GM18520 (cell line): Measurements from ENCODE around the gene MUC20.
"Not testable (repeated sequence)": the region's sequence is repeated elsewhere in the genome, so short reads cannot be mapped to it uniquely, and the experiment has no call there.

Source experiments
- ATAC-seq: cut with Tn5 transposase; IDR thresholded peaks from one replicate; pipeline ENCODE4 v1.9.1; 2021; ENCODE audit not compliant: unreplicated experiment

Gene MUC20

DNA sequence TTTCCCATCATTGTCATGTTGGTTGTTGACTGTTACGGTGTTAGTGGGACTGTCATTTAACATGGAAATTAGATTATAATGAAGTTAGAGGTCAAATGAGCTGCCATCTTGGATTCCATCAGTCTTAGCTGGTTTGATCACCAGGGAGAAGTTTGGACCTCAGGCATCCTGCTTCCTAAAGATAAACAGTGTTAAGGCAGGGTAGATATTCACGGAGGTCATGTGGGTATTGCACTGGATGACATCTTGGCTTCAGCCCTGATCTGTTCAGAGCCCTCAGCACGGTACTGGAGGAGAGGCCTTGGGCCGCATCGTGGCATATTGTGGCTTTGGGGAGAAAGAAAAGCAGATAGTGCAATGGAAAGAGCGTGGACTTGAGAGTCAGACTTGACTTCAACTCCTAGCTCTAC lies 11.1 kb upstream of the MUC20 start:
- no peak for ATAC-seq

DNA sequence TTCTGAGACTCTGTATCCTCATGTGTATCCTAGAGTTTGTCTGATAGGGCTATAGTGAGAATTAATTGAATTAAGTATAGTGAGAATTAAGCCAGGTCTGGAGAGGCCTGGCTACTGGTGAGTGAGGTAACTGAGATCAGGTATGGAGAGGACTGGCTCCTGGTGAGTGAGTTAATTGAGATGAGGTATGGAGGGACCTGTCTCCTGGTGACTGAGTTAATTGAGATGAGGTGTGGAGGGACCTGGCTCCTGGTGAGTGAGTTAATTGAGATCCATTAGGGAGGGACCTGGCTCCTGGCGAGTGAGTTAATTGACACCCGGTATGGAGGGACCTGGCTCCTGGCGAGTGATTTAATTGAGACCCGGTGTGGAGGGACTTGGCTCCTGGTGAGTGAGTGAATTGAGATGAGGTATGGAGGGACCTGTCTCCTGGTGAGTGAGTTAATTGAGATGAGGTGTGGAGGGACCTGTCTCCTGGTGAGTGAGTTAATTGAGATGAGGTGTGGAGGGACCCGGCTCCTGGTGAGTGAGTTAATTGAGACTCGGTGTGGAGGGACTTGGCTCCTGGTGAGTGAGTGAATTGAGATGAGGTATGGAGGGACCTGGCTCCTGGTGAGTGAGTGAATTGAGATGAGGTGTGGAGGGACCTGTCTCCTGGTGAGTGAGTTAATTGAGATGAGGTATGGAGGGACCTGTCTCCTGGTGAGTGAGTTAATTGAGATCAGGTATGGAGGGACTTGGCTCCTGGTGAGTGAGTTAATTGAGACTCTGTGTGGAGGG lies 10.5 kb upstream of the MUC20 start:
- not testable (repeated sequence) for ATAC-seq

DNA sequence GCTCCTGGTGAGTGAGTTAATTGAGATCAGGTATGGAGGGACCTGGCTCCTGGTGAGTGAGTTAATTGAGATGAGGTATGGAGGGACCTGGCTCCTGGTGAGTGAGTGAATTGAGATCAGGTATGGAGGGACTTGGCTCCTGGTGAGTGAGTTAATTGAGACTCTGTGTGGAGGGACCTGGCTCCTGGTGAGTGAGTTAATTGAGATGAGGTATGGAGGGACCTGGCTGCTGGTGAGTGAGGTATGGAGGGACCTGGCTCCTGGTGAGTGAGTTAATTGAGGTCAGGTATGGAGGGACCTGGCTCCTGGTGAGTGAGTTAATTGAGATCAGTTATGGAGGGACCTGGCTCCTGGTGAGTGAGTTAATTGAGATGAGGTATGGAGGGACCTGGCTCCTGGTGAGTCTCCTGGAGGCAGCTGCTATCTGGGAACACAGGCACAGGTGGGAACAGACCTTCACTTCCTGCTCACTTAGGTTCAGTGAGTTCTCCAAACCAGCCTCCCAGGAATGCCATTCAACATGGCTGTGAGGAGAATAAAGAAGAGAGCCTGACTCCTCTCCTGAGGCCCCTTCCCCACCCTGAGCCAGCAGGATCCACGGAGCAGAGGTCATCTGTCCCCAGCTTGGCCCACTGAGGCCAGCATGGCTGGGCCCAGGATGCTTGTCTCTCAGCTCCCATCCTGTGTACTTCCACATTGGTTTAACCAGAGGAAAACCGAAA lies 9.5 kb upstream of the MUC20 start:
- ATAC-seq = not testable (repeated sequence)

DNA sequence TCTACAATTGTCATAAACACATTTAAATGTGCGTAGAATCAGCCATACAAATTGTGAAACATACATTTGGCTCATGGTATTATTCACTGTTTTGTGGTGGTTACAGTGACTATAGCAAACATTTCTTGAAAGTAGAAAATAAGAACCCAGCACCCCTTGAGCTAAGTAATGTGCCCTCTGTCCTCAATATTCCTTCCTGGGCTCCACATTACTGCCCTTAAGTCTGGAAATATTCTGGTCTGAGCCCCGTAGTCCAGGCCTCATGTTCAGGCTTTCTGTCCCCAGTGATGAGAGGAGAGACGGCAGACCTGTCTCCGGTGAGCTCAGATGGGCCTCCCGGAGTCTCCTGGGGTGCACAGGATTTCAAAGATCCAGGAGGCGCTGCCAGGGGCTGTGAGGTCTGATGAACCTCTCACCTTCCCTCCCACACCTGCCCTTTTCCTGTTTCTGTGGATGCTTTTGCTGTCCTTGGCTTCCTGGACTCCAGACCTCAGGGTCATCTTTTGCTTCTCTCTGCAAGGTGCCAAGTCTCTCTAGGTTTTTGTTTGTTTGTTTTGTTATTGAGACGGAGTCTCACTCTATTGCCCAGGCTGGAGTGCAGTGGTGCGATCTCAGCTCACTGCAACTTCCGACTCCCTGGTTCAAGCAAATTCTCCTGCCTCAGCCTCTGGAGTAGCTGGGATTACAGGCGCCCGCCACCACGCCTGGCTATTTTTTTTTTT lies 8.8 kb upstream of the MUC20 start:
- ATAC-seq = no peak

DNA sequence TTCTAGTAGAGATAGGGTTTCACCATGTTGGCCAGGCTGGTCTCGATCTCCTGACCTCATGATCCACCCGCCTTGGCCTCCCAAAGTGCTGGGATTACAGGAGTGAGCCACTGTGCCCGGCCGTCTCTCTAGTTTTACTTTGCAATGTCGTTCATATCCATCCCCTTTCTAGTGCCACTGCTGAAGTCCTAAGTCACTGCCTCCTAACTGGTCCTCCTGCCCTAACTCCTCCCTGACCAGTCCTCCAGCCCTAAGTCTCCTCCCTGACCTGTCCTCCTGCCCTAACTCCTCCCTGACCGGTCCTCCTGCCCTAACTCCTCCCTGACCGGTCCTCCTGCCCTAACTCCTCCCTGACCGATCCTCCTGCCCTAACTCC lies 8.3 kb upstream of the MUC20 start:
- not testable (repeated sequence) for ATAC-seq

DNA sequence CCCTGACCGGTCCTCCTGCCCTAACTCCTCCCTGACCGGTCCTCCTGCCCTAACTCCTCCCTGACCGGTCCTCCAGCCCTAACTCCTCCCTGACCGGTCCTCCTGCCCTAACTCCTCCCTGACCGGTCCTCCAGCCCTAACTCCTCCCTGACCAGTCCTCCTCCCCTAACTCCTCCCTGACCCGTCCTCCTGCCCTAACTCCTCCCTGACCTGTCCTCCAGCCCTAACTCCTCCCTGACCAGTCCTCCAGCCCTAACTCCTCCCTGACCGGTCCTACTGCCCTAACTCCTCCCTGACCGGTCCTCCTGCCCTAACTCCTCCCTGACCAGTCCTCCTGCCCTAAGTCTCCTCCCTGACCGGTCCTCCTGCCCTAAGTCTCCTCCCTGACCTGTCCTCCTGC lies 7.6 kb upstream of the MUC20 start:
- not testable (repeated sequence) for ATAC-seq

DNA sequence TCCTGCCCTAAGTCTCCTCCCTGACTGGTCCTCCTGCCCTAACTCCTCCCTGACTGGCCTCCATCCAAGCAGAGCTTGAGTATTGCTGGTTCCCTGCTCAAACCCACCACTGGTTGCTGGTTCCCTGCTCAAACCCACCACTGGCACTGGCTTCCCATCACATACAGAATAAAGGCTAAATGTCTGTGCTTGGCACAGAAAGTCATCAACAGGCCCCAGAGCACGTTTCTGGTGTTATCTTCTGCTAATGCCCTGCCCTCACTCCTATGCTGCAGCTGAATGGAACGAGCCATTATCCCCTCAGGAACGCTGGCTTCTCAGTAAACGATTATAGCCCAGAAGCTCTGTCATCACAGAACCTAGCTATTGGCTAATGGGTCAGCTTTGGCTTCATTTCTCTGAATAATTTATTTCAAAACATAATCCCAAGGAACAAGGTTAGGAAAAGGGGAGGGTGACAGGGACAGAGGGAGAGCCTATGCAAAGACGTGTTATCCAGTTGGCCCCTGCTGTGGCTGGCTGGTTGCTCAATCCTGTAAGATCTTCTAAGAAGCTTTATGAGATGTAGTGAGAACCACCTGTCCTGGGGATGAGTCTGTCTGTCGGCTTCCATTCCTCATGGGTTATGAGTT lies 6.3 kb upstream of the MUC20 start:
- ATAC-seq = no peak

DNA sequence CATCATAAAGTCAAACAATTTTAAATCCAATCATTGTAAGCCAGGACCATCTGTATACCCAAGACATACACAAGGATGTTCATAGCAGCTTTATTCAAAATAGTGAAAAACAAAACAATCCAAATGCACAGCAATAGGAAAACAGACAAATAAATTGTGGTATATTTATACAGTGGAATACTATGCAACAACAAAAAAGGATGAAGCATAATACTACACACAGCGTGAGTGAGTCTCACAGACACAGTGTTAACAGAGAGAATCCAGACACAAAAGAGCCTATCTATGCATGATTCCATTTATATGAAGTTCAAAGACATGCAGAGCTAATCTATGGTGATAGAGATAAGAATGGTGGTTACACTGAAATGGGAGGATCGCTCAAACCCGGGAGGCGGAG lies 5.6 kb upstream of the MUC20 start:
- ATAC-seq = no peak

DNA sequence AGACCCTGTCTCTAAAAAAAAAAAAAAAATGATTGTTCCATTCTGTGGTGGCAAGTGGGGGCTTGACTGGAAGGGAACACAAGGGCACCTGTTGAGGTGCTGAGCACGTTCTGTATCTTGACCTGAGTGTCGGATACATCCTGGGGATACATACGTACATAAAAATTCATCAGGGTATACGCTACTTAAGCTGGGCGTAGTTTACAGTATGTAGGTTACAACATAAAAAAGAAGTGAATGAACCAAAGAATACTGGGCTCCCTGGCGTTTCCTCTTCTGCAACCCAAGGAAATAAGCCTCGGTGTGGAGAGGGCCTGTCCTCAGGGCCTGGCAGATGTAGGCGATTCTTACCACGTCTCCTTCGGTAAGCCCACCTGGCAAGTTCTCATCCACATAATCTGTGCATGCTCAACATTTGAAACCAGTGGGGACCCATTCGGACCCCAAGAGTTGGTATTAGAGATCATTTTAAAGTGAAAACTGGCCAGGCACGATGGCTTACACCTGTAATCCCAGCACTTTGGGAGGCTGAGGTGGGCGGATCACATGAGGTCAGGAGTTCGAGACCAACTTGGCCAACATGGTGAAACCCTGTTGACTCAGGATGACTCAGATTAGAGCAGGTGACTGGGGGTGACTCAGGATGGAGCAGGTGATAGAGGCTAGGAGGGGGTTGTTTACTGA lies 5.1 kb upstream of the MUC20 start:
- no peak for ATAC-seq

DNA sequence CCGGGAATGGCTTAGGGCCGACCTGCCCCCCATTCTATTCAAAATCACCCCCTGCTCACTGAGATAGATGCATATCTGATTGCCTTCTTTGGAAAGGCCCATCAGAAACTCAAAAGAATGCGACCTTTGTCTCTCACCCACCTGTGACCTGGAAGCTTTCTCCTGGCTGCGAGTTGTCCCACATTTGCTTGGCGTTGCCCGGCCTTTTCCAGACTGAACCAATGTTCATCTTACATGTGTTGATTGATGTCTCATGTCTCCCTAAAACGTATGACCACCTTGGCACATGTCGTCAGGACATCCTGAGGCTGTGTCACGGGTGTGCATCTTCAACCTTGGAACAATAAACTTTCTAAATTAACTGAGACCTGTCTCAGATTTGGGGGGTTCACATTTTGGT lies 3.4 kb upstream of the MUC20 start:
- no peak for ATAC-seq

DNA sequence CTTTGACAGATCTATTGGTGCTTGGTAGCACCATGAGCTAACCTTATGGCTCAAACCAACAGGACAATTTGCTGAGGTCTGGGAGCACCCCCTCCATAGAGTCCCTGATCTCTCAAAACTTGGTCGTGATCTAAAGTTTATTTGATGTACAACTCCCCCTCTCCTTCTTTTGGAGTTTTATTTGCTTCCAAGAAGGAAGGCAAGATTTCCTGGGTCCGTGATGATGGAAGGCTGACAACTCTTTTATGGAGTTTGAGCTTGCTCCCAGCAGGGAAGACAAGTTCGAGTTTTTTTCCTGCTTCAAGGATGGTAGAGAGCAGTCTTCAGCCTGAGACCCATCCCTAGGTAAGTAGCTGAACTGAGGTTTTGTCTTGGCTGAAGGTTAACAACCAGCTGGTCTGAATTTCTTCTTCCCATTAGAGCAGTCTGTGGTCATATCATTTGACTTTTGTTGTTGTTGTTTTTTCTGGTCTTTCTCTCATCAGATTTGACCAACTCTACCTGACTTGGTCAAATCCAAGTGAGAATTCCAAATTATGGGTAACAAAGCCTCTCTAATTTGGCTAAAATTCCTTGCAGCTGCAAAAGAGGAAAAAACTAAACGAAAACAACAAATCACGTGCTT lies 2.8 kb upstream of the MUC20 start:
- ATAC-seq = no peak

DNA sequence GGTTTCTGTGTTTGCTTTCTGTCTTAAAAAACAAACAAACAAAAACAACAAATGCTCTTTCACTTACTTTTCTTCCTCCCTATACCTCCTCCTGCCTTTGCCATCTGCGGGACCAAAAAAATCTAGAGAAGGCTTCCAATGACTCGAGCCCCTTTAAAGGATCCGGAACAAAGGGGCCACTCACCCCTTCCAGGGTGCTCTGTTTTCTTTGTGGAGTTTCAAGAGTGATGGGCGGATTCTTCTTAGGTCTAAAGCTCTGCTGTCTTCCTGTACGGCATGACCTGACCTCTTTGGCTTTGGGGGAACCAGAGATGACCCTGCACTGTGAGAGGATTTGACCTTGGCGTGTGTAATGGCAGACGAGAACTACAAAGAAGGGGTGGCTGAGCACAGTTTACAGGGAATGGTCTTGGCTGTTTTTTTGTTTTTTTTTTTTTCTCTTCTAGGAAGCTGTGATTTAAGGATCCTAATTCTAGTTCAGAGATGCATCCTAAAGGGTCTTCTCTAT lies 2.2 kb upstream of the MUC20 start:
- ATAC-seq = no peak

DNA sequence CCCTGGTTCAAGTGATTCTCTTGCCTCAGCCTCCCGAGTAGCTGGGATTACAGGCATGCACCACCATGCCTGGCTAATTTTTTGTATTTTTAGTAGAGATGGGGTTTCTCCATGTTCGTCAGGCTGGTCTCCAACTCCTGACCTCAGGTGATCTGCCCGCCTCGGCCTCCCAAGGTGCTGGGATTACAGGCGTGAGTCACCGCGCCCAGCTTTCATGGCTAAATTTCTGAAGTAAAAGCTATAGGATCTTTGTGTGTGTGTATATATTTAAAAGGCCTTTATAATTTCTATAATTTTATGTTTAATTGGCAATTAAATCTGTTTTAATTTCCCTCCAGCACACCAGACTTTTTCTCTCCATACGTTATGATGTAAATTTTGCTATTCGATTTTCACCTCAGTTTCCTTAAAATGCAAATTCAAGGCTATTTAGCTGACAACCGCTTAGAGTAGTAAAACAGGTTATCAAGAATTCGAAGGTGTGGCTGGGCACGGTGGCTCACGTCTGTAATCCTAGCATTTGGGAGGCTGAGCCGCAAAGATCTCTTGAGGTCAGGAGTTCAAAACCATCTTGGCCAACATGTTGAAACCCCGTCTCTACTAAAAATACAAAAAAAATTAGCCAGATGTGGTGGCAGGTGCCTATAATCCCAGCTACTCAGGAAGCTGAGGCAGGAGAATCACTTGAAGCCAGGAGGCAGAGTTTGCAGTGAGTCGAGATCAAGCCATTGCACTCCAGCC lies 1.1 kb upstream of the MUC20 start:
- ATAC-seq = not testable (repeated sequence)

DNA sequence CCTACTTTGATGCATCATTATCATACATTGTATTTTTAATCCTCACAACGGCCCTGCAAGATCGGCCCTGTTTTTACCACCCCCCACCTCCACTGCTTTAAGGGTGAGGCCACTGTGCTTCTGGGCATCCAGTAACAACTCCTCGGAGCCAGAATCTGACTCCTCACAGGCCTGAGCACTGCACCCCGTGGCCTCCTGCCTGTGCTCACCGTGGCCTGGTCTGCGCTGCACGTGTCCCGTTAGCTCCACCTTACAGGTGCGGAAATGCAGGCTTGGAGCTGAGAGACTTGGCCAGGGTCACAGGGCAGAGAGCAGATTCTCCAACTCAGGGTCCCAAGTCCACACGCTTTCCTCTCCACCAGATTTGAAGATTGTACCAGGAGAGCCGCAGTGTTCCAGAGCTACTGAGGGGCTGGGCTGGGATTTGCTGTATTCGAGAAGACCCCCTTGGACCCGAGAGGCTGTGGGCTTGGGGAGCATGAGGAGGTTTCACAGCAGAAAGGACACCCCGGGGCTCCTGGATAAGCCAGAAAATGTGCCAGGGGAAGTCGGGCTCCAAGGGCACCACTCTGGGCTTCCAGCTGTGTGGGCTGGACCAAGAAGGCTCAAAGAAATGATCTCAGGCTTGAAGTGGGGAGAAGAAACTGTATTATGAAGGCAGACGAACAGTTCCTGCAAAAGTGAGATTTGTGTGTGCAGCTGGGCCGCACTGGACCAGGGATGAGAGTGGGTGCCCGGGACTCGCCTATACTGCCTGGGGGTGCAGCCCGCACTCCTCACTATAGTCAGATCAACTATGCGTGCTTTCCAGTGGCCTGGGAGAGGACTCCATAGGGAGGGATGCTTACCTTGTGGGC lies 1.6 kb downstream of the MUC20 start:
- ATAC-seq = not testable (repeated sequence)

DNA sequence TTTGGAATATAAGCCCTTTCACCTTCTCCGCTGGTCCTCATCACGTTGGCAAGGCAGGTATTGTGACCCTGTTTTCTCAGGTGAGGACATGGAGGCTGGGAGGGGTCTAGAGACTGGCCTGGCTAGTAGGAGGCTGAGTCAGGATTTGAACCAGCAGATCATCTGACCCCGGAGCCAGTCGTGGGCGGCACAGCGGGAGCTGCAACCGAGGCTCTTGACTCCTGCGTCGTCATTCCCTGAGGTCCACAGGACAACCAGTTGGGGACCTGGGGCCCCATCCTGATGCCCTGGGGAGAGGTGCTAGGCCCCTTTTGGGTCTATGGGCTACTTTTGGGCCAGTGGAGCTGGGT lies 2.2 kb downstream of the MUC20 start:
- ATAC-seq = not testable (repeated sequence)

DNA sequence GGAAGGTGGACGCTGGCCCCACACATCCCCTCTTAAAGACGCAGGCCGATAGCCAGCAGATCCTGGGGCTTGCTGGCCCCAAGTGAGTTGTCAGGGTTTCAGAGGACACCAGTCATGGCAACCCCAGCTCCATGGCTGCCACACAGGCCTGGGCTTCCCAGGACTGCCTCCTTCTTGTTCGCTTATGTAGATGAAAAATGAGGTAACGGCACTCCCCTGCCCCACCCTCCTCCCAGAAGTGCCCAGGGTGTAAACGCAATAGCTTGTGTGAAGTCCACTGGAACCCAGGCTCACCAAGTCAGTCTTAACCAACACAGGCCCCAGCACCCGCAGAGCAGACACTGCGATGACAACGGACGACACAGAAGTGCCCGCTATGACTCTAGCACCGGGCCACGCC lies 3.6 kb downstream of the MUC20 start:
- not testable (repeated sequence) for ATAC-seq

DNA sequence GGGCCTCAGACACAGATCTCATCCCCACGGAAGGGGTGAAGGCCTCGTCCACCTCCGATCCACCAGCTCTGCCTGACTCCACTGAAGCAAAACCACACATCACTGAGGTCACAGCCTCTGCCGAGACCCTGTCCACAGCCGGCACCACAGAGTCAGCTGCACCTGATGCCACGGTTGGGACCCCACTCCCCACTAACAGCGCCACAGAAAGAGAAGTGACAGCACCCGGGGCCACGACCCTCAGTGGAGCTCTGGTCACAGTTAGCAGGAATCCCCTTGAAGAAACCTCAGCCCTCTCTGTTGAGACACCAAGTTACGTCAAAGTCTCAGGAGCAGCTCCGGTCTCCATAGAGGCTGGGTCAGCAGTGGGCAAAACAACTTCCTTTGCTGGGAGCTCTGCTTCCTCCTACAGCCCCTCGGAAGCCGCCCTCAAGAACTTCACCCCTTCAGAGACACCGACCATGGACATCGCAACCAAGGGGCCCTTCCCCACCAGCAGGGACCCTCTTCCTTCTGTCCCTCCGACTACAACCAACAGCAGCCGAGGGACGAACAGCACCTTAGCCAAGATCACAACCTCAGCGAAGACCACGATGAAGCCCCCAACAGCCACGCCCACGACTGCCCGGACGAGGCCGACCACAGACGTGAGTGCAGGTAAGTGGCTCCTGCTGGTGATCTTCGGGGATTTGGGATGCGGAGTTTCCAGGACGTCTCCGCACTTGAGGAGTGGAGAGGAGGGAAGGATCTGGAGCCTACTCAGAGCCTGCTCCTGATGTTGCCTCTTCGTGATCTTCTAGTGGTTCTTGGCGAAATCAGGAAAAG lies 5.3 kb downstream of the MUC20 start:
- ATAC-seq = not testable (repeated sequence)
